Endothelial cell of umbilical vein (primary cell): ENCODE data around the gene SLC7A7. TPM values are rescaled to one million over a fixed set of nuclear protein-coding genes. Genes with fewer than 3 reads are reported as not detected.

Experiments
- BruUV-seq: library from RNA; stranded (reverse); fragments of 400-500 nt; replicated peaks from 2 replicates; lab custom pipeline; 2021; lab: Mats Ljungman, UMichigan
- CTCF ChIA-PET: fragments of 300-600, 350-600 bp; sonication (Branson Sonifier 250); formaldehyde crosslinking; loops from one replicate; lab custom pipeline; 2021; ENCODE audit warnings: antibody characterized with exemption, inconsistent platforms; lab: Charles Lee
- POLR2A ChIA-PET: fragments of 300-600, 350-600 bp; sonication (Branson Sonifier 250); formaldehyde crosslinking; loops from one replicate; lab custom pipeline; 2021; ENCODE audit warnings: antibody characterized with exemption, inconsistent platforms; lab: Charles Lee
- DNase-seq: peaks from one replicate; pipeline ENCODE4 v3.0.0-alpha.2; 2011; ENCODE audit warnings: low read depth, low spot score
- FAIRE-seq: peaks from 2 replicates; lab custom pipeline; 2011; peaks lifted over from hg19 to GRCh38; lab: Jason Lieb, UNC
- H2AFZ ChIP-seq: 2 replicates; pipeline ENCODE4 v1.6.0; 2012; ENCODE audit warnings: low read depth, low read length, control low read depth, inconsistent platforms
- H3K27ac ChIP-seq: 2 replicates; pipeline ENCODE4 v1.5.1; 2011; ENCODE audit warnings: low read depth, mild to moderate bottlenecking, control low read depth, low read length, moderate library complexity; ENCODE audit not compliant: insufficient read depth
- H3K27me3 ChIP-seq, 2 experiments: 2 replicates each; pipeline versions ENCODE4 v1.6.0 to v1.6.1; 2011; ENCODE audit warnings: low read length in 2 of 2, mixed read lengths in 1 of 2; ENCODE audit not compliant: control insufficient read depth in 2 of 2, insufficient read depth in 2 of 2
- H3K36me3 ChIP-seq, 2 experiments: 2 replicates in 1 of 2; 3 replicates in 1 of 2; pipeline ENCODE4 v1.5.1; 2011; ENCODE audit warnings: low read length in 2 of 2, mild to moderate bottlenecking in 1 of 2, moderate library complexity in 1 of 2; ENCODE audit not compliant: control insufficient read depth in 2 of 2, insufficient read depth in 2 of 2; ENCODE audit errors: extremely low read depth in 1 of 2
- H3K4me1 ChIP-seq: 3 replicates; pipeline ENCODE4 v1.5.1; 2011; ENCODE audit warnings: mild to moderate bottlenecking, low read length; ENCODE audit not compliant: control insufficient read depth, insufficient read depth; ENCODE audit errors: extremely low read depth
- H3K4me2 ChIP-seq: 2 replicates; pipeline ENCODE4 v1.6.1; 2011; ENCODE audit warnings: low read length, control low read depth, mixed read lengths; ENCODE audit not compliant: insufficient read depth
- H3K4me3 ChIP-seq, 3 experiments: fragments of 200-600 bp in 1 of 3; sonication (generic), shearing (Covaris generic) in 1 of 3; replicated peaks in 1 of 3; 2 replicates each; pipeline ENCODE4 v1.5.1; 2011 to 2016; ENCODE audit warnings: control low read depth in 3 of 3, low read length in 3 of 3, mild to moderate bottlenecking in 2 of 3, inconsistent platforms in 1 of 3, low read depth in 1 of 3, moderate library complexity in 1 of 3; ENCODE audit not compliant: insufficient read depth in 1 of 3
- H3K79me2 ChIP-seq: 2 replicates; pipeline ENCODE4 v1.6.0; 2012; ENCODE audit warnings: low read length, inconsistent platforms; ENCODE audit not compliant: control insufficient read depth, insufficient read depth
- H3K9ac ChIP-seq: replicated peaks from 2 replicates; pipeline ENCODE3; 2011; ENCODE audit warnings: low read length, control low read depth; ENCODE audit not compliant: insufficient read depth; ENCODE audit errors: extremely low read depth
- H3K9me1 ChIP-seq: replicated peaks from 3 replicates; pipeline ENCODE4 v1.6.0; 2011; ENCODE audit warnings: mild to moderate bottlenecking, low read length; ENCODE audit not compliant: control insufficient read depth, insufficient read depth; ENCODE audit errors: extremely low read depth
- H3K9me3 ChIP-seq: replicated peaks from 2 replicates; pipeline ENCODE4 v1.5.1; 2012; ENCODE audit warnings: low read length, inconsistent platforms; ENCODE audit not compliant: control insufficient read depth, insufficient read depth
- H4K20me1 ChIP-seq: replicated peaks from 2 replicates; pipeline ENCODE3; 2011; ENCODE audit warnings: mild to moderate bottlenecking, low read length; ENCODE audit not compliant: control insufficient read depth, insufficient read depth; ENCODE audit errors: extremely low read depth
- EZH2 ChIP-seq: IDR thresholded peaks from 2 replicates; pipeline ENCODE4 v1.6.1; 2012; ENCODE audit warnings: borderline replicate concordance, low read depth, mild to moderate bottlenecking, moderate library complexity, low read length, inconsistent platforms; ENCODE audit not compliant: severe bottlenecking
- FOS ChIP-seq: IDR thresholded peaks from 2 replicates; pipeline ENCODE4 v1.6.1; 2011; ENCODE audit warnings: mild to moderate bottlenecking, low read length, moderate library complexity, borderline replicate concordance; ENCODE audit not compliant: insufficient read depth
- MYC ChIP-seq: IDR thresholded peaks from one replicate; pipeline ENCODE4 v1.6.1; 2011; ENCODE audit warnings: mild to moderate bottlenecking, low read depth, low read length
- POLR2A ChIP-seq: IDR thresholded peaks from 2 replicates; pipeline ENCODE4 v1.6.1; 2012; ENCODE audit warnings: low read depth, mild to moderate bottlenecking, control low read depth, low read length
- POLR2AphosphoS5 ChIP-seq: IDR thresholded peaks from 2 replicates; pipeline ENCODE4 v1.6.1; 2012; ENCODE audit warnings: low read depth, mild to moderate bottlenecking, control low read depth, low read length, moderate library complexity; ENCODE audit not compliant: insufficient read depth
- dilution Hi-C: fragments of 300-500 bp; cut with MboI; formaldehyde crosslinking; loops from one replicate; pipeline ENCODE4 v1.15.0; 2019; ENCODE audit warnings: low sequenced_read_pairs; ENCODE audit not compliant: extremely low pct_ligation_motif_present
- intact Hi-C: fragments of 100-400 bp; cut with micrococcal nuclease; formaldehyde crosslinking; loops from one replicate; pipeline ENCODE4 v1.10.0; 2022
- polyA plus RNA-seq, 4 experiments: library from polyadenylated mRNA; depleted of rRNA in 3 of 4; stranded (reverse) in 3 of 4; unstranded in 1 of 4; fragments of >200 nt; gene quantifications; 2 replicates each; pipeline versions ENCODE4 v1.2.1 to v1.2.3, GENCODE V29; 2011 to 2012; ENCODE audit warnings: missing spikeins in 1 of 4
- total RNA-seq: library from RNA; stranded (reverse); gene quantifications from 2 replicates; pipeline ENCODE4 v1.2.3, GENCODE V29; 2021
- TF ChIP-seq, protein P1 (sequence below): IDR thresholded peaks from 2 replicates; pipeline ENCODE4 v1.6.1; 2011; ENCODE audit not compliant: insufficient read depth, insufficient read length
- TF ChIP-seq, protein P2 (sequence below), 2 donors: IDR thresholded peaks; 1 replicate in 1 of 2; 2 replicates in 1 of 2; pipeline ENCODE4 v1.5.1; 2011; ENCODE audit warnings: low read length in 2 of 2, mild to moderate bottlenecking in 2 of 2, moderate library complexity in 2 of 2, control low read depth in 1 of 2, inconsistent platforms in 1 of 2, low read depth in 1 of 2; ENCODE audit not compliant: insufficient read depth in 1 of 2; ENCODE audit errors: extremely low read depth in 1 of 2

The SLC7A7 gene
- total and polyA plus RNA-seq, 2 donors (not counting 3 experiments of a cell fraction or from before 2014, with no cell fraction given), result 22.5 to 94.0 TPM

DNA sequence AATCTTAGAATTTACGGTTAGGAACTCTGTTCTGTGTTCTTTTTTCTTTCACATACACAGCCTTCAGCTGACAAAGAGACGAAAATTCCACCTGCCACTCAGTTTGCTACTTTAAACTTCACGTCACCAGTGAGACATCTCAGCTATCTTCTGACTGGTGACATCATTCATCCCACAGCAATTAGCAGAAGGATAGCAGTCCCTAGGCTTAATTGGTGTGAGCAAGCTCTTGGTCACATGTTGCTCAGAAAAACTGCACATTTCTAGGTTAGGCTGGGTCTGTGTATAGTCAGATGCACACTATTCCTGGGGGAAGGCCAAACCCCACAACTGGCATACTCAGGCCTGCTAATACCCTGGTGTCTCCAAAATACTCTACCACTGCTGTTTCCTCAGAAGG lies 23.9 kb downstream of the SLC7A7 start:
- peaks cover 0 to 4% of the 10 kb centered on the region in 2 experiments for H3K27me3 ChIP-seq
- H3K79me2 ChIP-seq, result no peaks in the 10 kb centered on the region
- DNase-seq (no peak), FAIRE-seq (no peak)
- H3K9me1 ChIP-seq, result no peaks in the 10 kb centered on the region
- no peak overlapping the region for H3K9ac ChIP-seq
- BruUV-seq, result no TSS peak
- ChIA-PET POLR2A (no interaction called here), CTCF (interaction anchor here (1.0 to 3.3 kb wide), 2 partner anchors 10 to 133 kb away, joined by 3 to 9 read pairs; no protein-coding TSS in a partner anchor)
- intact Hi-C loops, result no loop called here
- no peaks in the 10 kb centered on the region for H4K20me1 ChIP-seq
- no peak overlapping the region for H3K4me2 ChIP-seq
- no peak overlapping the region for H2AFZ ChIP-seq
- peaks cover 0 to 3% of the 10 kb centered on the region in 2 experiments for H3K36me3 ChIP-seq
- H3K4me1 ChIP-seq, result no peaks in the 10 kb centered on the region
- TF ChIP-seq POLR2A (no peak), FOS (no peak), POLR2AphosphoS5 (no peak), EZH2 (no peak), MYC (no peak)
- TF ChIP-seq, protein P1, sequence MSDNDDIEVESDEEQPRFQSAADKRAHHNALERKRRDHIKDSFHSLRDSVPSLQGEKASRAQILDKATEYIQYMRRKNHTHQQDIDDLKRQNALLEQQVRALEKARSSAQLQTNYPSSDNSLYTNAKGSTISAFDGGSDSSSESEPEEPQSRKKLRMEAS, result no peak
- TF ChIP-seq, protein P2, sequence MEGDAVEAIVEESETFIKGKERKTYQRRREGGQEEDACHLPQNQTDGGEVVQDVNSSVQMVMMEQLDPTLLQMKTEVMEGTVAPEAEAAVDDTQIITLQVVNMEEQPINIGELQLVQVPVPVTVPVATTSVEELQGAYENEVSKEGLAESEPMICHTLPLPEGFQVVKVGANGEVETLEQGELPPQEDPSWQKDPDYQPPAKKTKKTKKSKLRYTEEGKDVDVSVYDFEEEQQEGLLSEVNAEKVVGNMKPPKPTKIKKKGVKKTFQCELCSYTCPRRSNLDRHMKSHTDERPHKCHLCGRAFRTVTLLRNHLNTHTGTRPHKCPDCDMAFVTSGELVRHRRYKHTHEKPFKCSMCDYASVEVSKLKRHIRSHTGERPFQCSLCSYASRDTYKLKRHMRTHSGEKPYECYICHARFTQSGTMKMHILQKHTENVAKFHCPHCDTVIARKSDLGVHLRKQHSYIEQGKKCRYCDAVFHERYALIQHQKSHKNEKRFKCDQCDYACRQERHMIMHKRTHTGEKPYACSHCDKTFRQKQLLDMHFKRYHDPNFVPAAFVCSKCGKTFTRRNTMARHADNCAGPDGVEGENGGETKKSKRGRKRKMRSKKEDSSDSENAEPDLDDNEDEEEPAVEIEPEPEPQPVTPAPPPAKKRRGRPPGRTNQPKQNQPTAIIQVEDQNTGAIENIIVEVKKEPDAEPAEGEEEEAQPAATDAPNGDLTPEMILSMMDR (IDR thresholded peaks at IDR 0.05; ENCODE audit: extremely low read depth in 1 of 2, insufficient read depth in 1 of 2, low read depth in 1 of 2, low read length in 2 of 2), result no peak
- H3K4me3 ChIP-seq, result no peak overlapping the region
- dilution Hi-C loops, result no loop called here
- no peaks in the 10 kb centered on the region for H3K9me3 ChIP-seq
- H3K27ac ChIP-seq, result no peak overlapping the region
